Testis (tissue), 3 donors: ENCODE measurements around the gene PDIA3. TPM values are rescaled to one million over a fixed set of nuclear protein-coding genes. Genes with fewer than 3 reads are reported as not detected.

Source experiments
- DNase-seq: peaks from one replicate; pipeline ENCODE4 v3.0.0-alpha.2; 2019
- H3K27ac ChIP-seq, 2 donors: fragments of 200-600 bp; sonication (generic); one replicate each; pipeline ENCODE4 v1.5.1; 2019
- H3K27me3 ChIP-seq: fragments of 200-600 bp; sonication (generic); one replicate; pipeline ENCODE4 v1.5.1; 2019
- H3K36me3 ChIP-seq: fragments of 200-600 bp; sonication (generic); one replicate; pipeline ENCODE4 v1.5.1; 2017; ENCODE audit warnings: low read depth; ENCODE audit errors: missing control alignments
- H3K4me1 ChIP-seq: fragments of 200-600 bp; sonication (generic); one replicate; pipeline ENCODE4 v1.5.1; 2019
- H3K4me3 ChIP-seq, 2 donors: fragments of 200-600 bp; sonication (generic); one replicate each; pipeline ENCODE4 v1.5.1; 2017 to 2019
- H3K9me3 ChIP-seq: fragments of 200-600 bp; sonication (generic); one replicate; pipeline ENCODE4 v1.5.1; 2017
- POLR2A ChIP-seq: fragments of 450-650 bp; IDR thresholded peaks from one replicate; pipeline ENCODE4 v1.6.1; 2017; ENCODE audit warnings: antibody characterized with exemption, mild to moderate bottlenecking, moderate library complexity
- WGBS, 2 donors: methylation state at CpG; one replicate each; pipeline ENCODE4 v1.1.5; 2018; 5-methylcytosine and 5-hydroxymethylcytosine counted together
- intact Hi-C: fragments of 100-400 bp; cut with DNase I; formaldehyde crosslinking; loops from one replicate; pipeline ENCODE4 v1.15.1; 2023; ENCODE audit warnings: low total_unique reads
- polyA plus RNA-seq: library from polyadenylated mRNA; stranded (reverse); fragments of 350-450 nt; fragmentation: Illumina TruSeq; extraction: RNeasy Lipid Tissue Mini Kit (QIAGEN cat#74804); gene quantifications from one replicate; pipeline ENCODE4 v1.2.3, GENCODE V29; 2014; ENCODE audit warnings: low read depth, low replicate concordance; ENCODE audit not compliant: insufficient read depth
- total RNA-seq, 2 donors: library from RNA; depleted of rRNA; stranded (reverse); fragments of >200 nt; gene quantifications; one replicate each; pipeline ENCODE4 v1.2.3, GENCODE V29; 2016
- TF ChIP-seq, protein P1 (sequence below), 3 experiments: fragments of 450-650 bp in 2 of 3; fragments of 200-600 bp in 1 of 3; sonication (generic) in 1 of 3; IDR thresholded peaks; one replicate each; pipeline ENCODE4 v1.5.1; 2016 to 2019; ENCODE audit warnings: antibody characterized with exemption in 3 of 3, mild to moderate bottlenecking in 2 of 3, moderate library complexity in 1 of 3

PDIA3 gene
- total and polyA plus RNA-seq, 3 donors from 2014 or later, result 113 to 373 (median 120) TPM

DNA sequence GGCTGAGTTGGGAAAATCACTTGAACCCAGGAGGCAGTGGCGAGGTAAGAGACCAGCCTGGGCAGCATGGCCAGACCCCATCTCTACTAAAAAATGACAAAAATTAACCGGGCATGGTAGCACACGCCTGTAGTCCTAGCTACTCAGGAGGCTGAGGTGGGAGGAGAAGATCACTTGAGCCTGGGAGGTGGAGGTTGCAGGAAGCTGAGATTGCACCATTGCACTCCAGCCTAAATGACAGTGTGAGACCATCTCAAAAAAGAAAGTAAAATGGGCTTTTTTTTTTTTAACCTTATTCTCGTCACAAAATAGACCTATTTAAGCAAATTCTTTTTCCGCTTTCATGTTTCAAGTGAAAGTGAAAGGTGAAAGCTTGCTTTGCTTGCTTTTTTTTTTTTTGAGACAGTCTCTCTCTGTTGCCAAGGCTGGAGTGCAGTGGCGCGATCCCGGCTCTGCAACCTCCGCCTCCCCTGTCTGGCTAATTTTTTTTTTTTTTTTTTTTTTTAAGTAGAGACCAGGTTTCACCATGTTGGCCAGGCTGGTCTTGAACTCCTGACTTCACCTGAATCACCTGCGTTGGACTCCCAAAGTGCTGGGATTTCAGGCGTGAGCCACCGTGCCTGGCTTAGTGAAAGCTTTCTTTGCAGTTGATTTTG, 3.6 kb downstream of the PDIA3 start:
- intact Hi-C loops, result no loop called here
- Histone ChIP-seq H3K27me3 (no peaks in the 10 kb centered on the region), H3K4me1 (peaks cover 22% of the 10 kb centered on the region), H3K27ac (no peak overlapping the region), H3K9me3 (no peaks in the 10 kb centered on the region), H3K4me3 (no peak overlapping the region), H3K36me3 (no peaks in the 10 kb centered on the region)
- TF ChIP-seq, protein P1, sequence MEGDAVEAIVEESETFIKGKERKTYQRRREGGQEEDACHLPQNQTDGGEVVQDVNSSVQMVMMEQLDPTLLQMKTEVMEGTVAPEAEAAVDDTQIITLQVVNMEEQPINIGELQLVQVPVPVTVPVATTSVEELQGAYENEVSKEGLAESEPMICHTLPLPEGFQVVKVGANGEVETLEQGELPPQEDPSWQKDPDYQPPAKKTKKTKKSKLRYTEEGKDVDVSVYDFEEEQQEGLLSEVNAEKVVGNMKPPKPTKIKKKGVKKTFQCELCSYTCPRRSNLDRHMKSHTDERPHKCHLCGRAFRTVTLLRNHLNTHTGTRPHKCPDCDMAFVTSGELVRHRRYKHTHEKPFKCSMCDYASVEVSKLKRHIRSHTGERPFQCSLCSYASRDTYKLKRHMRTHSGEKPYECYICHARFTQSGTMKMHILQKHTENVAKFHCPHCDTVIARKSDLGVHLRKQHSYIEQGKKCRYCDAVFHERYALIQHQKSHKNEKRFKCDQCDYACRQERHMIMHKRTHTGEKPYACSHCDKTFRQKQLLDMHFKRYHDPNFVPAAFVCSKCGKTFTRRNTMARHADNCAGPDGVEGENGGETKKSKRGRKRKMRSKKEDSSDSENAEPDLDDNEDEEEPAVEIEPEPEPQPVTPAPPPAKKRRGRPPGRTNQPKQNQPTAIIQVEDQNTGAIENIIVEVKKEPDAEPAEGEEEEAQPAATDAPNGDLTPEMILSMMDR (IDR thresholded peaks at IDR 0.05), result no peak
- TF ChIP-seq POLR2A, result no peak
- no peak for DNase-seq
- WGBS, 2 donors, result 71 to 72% methylated on average over 12 of the region's 12 CpGs

GRCh38 chr15:43751885-43752284, 5.6 kb downstream of the PDIA3 start:
- no peak overlapping the region for H3K4me3 ChIP-seq
- TF ChIP-seq, protein P1 (IDR thresholded peaks at IDR 0.05), result no peak
- no peak for TF ChIP-seq POLR2A
- H3K4me1 ChIP-seq, result peaks cover 17% of the 10 kb centered on the region
- no peaks in the 10 kb centered on the region for H3K36me3 ChIP-seq
- no peak for DNase-seq
- WGBS, 2 donors, result 67 to 85% methylated on average over 6 of the region's 6 CpGs
- no peaks in the 10 kb centered on the region for H3K9me3 ChIP-seq
- no peaks in the 10 kb centered on the region for H3K27me3 ChIP-seq
- H3K27ac ChIP-seq, result no peak overlapping the region
- intact Hi-C loops, result no loop called here

GRCh38 chr15:43762824-43763223, 16.6 kb downstream of the PDIA3 start:
- intact Hi-C loops, result no loop called here
- no peak overlapping the region for H3K27ac ChIP-seq
- H3K27me3 ChIP-seq, result no peaks in the 10 kb centered on the region
- no peaks in the 10 kb centered on the region for H3K36me3 ChIP-seq
- DNase-seq, result no peak
- H3K4me3 ChIP-seq, result no peak overlapping the region
- peaks cover 9% of the 10 kb centered on the region for H3K4me1 ChIP-seq
- no peak for TF ChIP-seq POLR2A
- TF ChIP-seq, protein P1 (IDR thresholded peaks at IDR 0.05), result no peak
- WGBS, 2 donors, result 82 to 85% methylated on average over 6 of the region's 6 CpGs
- no peaks in the 10 kb centered on the region for H3K9me3 ChIP-seq

DNA sequence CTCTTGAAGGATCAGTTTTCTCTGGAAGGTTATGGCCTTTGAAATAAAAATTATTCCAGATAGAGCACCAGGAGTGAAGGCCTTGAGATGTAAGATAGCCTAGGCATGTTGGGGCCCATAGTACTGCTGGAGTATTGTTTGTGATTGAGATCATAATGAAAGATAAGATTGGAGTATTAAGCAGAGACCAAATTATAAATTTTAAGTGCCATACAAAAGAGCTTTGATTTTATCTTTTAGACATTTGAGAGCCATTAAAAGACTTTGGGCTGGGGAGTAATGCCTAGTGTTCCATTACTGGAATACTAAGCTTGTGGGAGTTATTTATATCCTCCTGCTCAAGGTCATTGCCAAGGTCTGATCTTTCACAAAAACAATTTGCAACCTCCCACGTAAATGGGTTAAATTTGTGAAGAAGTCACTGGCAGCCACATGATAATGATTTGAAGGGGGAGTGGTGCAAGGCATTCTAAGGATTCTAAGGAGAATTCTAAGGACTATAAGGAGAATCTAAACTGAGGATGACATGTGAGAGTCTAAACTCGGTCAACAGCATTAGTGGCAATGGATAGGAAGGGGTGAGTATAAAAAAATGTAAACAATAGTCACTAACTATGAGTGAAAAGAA, 17.7 kb downstream of the PDIA3 start:
- Histone ChIP-seq H3K36me3 (no peaks in the 10 kb centered on the region), H3K27ac (no peak overlapping the region), H3K9me3 (no peaks in the 10 kb centered on the region), H3K27me3 (no peaks in the 10 kb centered on the region), H3K4me1 (peaks cover 9% of the 10 kb centered on the region), H3K4me3 (no peak overlapping the region)
- no peak for DNase-seq
- intact Hi-C loops, result no loop called here
- TF ChIP-seq, protein P1 (IDR thresholded peaks at IDR 0.05), result no peak
- TF ChIP-seq POLR2A, result no peak
- 23 to 56% methylated on average over 2 of the region's 2 CpGs for WGBS, 2 donors
